HG03060 (cell line): ENCODE measurements around the gene ETV6.
"Not testable (repeated sequence)": the region's sequence is repeated elsewhere in the genome, so short reads cannot be mapped to it uniquely, and the experiment has no call there.

Source experiments
- ATAC-seq: cut with Tn5 transposase; IDR thresholded peaks from one replicate; pipeline ENCODE4 v1.9.1; 2021; ENCODE audit warnings: low read depth, moderate number of reproducible peaks; ENCODE audit not compliant: unreplicated experiment

ETV6 gene

DNA sequence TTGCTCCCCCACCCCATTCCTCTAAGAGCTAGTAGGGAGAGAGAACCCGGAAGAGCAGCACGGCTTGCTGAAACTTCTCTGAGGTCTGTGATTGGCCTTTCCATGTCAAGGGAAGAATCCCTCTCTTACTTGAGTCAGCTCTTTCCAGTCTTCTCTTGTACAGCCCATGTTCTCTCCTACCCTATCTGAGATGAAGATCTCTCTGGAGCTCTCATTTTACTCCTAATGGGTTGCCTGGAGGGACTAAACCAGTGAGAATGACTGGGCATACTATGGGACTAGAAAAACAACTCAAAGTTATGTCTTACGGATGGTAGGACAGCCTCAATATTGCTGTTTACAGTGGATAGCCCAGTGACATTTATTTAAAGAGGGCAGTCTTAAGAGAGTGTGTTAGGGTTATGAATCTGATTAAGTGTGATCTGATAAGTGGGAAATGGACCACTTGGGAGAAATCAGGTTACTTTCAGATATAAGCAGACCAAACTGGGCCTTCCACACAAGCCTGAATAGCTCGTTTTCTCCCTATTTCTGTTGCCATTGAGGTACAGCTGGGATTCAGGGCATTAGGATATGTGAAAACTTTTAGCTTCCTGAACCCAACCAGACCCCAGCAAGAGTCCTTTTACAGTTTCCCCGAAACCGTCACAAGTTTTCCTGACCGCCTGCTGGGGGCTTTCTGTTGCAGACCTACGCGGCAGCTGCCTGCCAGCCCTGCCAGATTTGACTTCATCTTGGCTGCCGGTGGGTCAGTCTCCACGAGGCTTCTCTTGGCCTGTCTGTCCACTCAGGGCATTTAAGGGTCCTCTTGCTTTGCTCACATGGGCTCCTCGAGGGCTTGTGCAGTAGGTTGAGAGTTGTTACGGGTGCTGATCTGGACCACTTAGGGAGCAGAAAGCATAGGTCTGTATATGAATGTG, 16.9 kb downstream of the ETV6 start:
- ATAC-seq, result no peak

DNA sequence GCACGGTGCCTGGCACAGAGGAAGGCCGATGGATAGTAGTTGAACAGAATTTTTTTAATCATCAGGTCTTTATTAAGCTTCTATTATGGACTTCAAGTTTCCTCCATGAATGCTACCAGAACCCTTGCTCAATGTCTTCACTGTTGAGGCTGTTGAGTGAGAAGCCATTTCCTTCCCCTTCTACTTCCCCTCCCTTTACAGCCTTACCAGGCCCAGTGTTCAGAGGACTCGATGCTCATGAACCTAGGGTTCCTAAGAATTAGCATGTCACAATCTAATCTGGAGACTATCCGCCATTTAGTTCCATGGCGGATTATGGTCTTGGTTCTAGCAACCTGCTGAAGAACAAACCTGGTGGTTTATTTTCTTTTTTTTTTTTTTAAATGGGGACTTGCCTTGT, 17.7 kb downstream of the ETV6 start:
- ATAC-seq, result no peak

DNA sequence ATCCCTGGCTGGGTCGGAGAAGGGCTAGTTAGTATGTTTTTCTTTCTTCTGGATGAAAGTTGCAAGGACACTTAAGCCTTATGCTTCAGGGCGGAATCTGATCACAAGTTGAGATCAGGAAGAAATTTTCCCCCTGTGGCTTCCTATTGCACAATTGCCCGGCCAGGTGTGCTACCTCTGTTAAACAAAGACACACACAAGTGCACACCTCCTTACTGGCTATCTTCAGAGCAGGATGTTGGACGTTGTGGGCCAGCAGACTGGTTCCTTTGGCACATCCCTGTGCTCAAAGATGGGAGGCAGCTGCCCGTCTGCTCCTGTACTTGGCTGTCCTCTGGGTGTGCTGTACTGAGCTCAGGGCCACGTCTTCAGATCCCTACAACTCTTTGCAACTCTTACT, 19.1 kb downstream of the ETV6 start:
- no peak for ATAC-seq

DNA sequence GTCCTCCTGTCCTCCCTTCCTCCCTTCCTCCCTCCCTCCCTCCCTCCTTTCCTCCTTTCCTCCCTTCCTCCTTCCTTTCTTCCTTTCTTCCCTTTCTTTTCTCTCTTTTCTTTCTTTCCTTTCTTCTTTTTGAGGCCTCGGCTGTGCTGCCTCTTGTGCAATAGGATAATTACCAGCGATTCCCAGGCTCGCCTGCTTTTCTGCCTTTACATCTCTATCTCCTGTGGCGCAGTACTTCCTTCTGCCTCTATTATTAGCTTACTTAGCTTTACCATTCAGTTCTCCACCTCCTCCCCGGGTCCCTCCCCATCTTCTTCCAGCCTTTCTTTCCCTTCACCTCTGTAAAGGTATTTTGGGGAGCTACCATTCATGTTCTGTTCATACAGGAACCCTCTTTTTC, 19.9 kb downstream of the ETV6 start:
- ATAC-seq, result no peak

DNA sequence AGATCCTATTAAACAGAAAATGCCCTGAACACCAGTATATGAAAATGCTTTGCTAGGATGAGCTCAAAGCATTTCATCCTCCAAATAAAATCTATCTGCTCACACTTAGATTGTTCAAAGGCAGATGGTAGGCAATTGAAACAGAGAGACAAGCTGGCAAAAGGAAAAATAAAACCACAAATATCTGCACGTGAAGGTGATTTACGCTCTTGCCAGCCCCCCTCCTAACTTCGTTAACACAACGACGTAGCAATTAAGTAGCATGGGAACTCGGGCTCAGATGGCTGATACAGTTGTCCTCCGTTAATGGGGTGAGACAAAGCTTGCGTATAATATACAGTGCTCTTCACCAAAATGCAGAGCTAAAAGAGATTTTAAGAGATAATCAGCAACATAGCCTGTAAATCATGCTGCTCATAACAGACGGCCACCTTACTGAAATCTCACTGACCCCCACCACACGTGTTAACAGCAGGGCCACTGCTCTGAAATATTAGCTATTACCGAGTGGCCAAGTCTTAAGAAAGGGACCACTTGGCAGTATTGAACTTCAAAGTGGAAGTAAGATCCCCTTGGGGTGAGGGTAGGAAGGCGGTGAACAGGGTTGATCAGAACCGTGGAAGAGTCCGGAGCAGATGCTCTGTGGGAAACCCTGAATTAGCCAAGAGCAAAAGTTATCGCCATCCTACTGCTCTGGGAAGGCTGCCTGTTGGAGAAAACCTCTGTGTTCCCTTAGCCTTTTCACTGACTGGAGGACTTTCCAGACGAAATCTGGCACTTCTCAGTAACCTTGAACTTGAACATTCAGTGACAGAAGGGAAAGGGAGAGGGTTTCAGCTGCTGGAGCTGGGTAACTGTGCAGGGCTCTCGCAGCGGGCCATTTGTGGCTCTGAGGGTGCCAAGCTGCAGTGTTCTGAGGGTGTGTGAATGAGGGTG, 23.1 kb downstream of the ETV6 start:
- no peak for ATAC-seq

DNA sequence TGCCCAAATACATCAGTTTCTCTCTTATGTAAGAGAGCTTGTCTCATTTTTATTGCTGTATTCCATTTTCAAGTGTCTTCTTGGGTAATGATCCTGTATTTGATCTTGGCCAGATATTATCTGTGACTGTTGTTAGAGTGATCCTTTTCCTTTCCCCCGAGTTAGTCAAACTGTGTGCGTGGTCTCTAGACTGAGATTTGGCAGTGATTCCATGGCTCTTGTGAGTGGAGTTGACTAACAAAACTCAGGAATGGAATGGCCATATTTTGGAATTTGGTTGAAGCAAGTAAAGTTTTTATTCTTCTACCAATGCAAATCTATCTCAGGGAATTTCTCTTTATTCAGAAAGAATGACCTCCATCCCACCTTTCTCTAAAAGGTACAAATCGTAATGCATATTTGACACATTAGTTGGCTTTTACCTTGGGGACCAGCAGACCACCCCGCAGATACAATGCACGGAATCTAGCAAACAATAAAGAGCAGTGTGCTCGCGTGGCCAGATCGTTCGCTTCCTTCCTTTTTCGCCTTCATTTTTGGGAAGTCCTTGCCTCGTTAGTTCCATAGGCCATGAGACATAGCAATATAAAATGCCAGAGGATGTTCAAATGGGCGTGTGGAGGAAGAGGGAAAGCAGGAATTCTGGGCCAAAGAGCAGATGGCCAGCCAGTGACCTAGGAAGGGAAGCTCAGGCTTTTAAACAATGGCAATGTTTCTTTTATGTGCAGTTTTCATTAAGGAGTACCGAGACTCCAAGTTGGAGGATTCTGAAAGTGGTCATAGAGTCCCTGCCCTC, 24.4 kb downstream of the ETV6 start:
- ATAC-seq, result no peak

DNA sequence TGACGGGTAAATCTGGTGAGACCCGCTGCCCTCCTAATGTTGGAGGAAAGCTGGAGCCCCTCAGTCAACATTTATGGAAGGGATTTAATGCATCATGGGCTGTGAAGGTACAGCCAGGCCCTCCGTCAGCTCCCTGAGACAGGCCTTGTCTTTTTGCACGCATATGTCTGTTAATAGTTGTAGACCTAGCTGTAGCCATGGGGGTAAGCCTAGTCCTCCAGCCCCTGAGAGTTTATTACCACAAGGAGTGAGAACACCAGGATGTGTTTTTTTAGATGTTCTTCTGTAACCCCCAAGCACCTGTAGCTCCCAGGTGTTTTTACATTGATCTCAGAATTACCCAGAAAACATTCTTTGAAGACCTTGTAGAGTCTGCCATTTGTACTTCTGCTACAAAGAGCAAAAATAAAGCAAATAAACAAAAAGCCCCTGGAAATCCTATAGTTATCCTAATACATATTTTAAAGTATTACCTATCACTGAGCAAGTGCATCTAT, 25.5 kb downstream of the ETV6 start:
- no peak for ATAC-seq

DNA sequence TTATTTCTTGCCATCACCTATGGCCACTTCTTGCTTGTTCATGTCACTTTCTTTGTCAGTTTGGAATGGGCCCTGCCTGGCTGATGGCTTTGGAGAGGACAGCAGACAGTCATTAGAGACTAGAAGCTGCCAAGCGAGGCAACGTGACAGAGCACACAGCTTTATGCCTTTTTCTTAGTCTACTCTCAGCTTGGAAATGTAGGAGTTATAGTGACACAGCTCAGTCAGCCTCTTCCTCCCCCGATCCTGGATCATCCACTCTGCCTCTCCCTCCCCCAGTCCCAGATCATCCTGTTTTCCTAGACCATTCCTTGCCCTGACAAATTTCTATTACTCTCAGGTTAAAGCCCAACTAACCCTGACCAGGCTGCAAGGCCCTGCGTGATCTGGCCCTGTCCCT, 26.6 kb downstream of the ETV6 start:
- ATAC-seq, result no peak

DNA sequence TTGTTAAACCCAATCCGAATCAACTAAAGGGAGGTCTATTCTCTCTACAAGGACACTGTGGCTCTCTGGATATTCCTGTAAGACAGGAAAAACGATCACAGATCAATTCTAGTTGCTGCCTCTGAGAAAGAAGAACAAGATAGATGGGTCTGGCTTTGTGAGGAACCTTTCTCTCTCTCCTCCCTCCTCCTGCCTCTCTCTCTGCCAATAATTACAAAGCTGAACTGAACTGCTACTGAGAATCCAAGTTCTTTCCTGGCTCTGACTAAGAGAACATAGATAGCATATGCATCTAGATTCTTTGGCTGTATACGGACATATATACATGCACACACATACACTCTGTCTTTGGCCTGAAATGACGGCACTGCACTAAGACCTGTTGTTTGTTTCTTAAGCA, 27.6 kb downstream of the ETV6 start:
- ATAC-seq, result no peak

DNA sequence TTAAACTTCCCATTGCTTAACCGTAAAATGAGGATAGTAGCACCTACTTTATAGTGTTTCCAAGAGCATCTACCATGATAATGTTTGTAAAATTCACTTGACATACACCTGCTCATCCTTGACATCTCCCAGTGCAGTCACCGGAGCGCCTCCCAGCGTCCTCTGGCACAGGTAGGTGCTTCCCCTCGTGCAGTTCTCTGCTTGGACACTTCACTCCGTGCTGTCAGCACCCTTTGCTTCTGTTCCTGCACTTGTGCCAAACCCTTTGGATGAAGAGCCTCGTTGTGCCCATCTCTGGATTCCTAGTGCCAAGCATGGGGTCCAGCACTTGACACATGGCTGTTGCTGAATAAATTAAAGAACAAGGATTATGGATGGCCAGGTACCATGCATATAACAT, 28.3 kb downstream of the ETV6 start:
- no peak for ATAC-seq

DNA sequence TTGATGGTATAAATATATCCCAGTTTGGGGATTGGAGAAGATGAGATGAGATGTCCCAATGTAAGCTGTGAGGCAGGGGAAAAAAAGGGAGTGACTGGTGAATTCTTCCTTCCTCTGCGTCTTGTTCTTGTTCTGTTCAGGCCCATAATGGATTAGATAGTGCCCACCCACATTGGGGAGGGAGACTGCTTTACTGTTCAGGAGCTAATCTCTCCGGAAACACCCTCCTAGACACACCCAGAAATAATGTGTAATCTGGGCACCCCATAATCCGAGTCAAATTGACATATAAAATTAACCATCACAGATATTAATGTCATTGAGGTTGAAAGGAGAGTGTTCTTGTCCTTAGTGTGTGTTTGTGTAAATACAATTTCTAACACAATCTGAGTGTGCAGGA, 29.3 kb downstream of the ETV6 start:
- no peak for ATAC-seq

DNA sequence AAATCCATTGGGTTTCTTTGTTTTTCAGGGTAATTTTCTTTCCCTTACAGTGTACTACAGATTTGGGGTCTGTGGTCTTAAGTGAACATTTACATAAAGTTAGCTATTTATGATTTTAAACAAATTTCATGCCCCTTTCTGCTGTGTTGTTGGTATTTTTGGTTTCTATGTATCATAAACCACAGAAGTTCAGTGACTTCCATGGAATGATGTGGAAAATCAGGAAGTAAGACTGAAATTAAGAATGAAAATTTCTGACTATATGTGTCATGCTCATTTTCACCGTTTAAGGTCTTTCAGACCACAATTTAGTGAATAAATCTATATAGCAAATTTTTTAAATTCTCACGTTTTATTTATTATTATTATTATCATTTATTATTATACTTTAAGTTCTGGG, 31.7 kb downstream of the ETV6 start:
- no peak for ATAC-seq

DNA sequence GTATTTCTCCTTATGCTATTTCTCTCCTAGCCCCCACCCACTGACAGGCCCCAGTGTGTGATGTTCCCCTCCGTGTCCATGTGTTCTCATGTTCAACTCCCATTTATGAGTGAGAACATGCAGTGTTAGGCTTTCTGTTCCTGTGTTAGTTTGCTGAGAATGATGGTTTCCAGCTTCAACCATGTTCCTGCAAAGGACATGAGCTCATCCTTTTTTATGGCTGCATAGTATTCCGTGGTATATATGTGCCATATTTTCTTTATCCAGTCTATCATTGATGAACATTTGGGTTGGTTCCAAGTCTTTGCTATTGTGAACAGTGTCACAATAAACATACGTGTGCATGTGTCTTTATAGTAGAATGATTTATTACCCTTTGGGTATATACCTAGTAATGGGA, 32.2 kb downstream of the ETV6 start:
- not testable (repeated sequence) for ATAC-seq

DNA sequence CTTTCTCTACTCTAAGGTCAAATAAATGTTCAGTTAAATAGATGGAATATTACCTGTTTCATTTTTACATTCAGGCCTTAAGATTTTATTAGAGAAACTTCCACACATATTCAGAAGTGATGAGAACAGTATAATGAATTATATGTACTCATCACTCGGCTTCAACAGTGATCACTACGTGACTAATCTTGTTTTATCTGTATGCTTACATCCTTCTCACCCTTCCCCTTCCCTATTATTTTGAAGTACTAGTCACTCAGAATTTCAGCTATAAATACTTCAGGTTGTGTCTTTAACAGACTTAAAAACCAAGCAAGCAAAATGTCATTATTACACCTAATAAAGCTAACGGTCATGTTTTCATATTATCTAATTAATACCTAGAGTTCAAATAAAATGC, 34.9 kb downstream of the ETV6 start:
- ATAC-seq, result no peak

DNA sequence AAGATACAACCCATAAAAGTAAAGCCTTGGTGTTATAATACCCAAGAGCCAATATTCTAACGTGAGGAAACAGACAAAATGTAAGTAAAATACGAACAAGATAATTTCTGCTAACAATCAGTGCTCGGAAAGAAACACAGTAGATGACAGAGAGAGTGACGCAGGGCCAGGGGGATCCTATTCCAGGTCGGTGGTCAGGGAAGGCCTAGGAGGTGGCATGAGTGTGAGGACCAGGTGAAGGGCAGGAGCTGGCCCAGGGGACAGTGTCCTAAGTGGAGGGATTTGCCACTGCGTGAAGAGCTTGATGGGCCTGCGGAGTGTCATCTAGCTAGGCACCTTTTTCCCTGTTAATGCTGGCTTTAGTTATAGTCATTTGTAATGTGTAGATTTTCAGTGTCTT, 35.3 kb downstream of the ETV6 start:
- ATAC-seq, result no peak

DNA sequence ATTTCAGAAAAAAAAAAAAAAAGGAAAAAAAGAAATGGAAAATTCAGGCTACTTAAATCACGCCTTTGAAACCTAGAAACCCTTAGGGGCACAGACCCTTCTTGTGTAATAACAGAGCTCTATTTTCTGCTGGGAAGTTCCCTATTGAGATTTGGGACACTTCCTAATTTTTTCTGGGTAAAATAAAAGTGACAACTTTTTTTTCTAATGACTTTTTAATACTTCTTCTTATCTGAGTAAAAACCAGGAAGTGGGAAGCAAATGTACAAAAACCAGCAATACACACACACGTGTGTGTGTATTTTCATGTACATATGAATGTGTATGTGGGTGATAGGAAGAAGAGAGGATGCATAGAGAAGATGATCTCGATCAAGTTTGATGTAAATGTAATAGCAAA, 35.8 kb downstream of the ETV6 start:
- no peak for ATAC-seq

DNA sequence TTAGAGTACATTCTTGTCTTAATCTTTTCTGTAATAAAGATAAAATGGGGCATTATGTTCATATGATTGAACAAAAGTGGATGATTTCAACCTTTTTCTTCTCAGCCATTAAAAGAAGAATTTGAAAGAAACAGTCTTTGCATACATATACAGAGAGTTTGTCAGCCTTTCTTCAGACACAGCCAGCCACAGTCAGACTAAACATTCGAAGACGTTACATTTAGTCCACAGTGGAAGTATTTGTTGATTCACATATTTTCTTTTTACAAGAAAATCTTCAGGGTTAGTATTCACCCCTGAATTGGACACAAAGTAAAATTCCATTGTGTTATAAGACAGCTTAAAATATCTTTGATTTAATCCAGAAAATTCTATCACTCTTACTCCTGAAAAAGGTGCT, 36.2 kb downstream of the ETV6 start:
- ATAC-seq, result no peak

DNA sequence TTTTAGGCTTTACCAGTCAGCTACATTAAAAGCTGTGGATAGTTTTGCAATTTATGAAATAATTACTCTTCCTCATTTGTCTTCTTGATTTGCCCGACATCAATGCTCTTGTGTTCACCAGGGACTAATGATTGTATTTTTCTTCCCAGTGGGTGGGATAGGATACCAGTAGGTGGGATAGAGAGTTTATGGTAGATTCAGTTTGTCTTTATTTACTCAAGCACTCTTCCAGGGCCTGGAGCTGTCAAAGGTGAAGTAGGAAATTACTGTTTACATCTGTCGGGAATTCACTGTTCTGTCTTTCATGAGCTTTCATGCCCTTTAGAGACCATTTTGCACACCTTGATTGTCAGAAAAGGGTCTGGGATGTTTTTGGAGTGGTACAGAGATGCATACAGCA, 36.6 kb downstream of the ETV6 start:
- no peak for ATAC-seq

DNA sequence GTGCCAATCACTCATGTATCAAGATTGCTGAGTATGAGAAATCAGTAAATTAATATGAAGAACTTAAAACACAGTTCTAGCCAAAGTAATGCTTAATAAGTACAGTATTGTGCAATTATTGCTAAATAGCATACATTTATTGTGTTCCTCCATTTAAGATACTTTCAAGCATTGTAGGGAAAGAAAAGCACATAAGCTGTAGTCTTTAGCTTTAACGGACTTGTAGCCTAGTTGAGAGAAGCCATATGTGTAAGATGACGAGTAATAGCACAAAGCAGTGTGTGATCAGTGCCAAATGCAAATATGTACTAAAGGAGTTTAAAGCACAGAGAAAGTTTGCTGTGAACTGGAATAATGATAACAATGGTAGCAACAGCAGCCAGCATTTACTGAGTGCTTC, 38.1 kb downstream of the ETV6 start:
- no peak for ATAC-seq

DNA sequence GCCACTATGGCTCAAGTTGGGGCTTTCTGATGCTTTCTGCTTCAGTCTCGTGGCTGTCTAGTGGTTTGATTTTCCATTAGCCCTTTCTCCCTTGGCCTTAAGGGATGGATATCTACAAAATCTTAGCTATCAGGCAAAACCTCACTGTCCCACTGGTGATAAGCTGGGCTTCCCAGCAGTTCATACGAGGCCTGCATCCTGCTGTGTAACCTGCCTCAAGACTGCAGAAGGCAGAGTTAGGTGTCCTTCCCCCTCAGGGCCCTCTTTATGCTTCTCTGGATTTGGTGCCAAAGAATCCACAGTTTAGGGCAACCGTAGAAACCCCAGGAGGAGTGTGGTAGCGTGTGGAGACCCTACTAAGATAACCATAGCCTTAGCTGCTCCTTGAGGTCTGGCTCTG, 38.9 kb downstream of the ETV6 start:
- ATAC-seq, result no peak

DNA sequence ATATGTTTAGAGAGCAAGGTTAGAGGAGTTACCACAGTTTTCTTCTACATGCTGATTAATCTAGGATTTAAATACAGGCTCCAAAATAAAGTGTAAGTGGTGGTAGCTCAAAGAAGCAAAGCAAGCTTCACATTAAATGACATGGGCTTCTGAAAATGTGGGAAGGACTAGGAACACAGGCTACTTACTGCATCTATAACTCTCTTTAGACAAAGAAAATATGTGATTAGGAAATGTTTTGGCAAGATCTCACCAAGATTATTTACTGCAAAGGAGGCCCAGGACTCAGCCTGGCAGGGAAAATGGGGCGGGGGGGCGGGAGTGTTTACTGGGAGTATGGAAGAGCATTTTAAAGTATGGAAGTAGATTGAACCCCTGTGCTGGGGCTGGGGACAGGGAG, 39.4 kb downstream of the ETV6 start:
- ATAC-seq, result no peak
